Lower leg skin (tissue), 4 donors: ENCODE results near the gene DDRGK1. TPM values are rescaled to one million over a fixed set of nuclear protein-coding genes. Genes with fewer than 3 reads are reported as not detected.

Experiments
- DNase-seq, 2 donors: peaks; one replicate each; pipeline ENCODE4 v3.0.0-alpha.2; 2019; ENCODE audit warnings: low spot score in 2 of 2
- H3K4me3 ChIP-seq: fragments of 200-600 bp; sonication (generic); 2 replicates; pipeline ENCODE4 v1.5.1; 2017; ENCODE audit warnings: mild to moderate bottlenecking, low read depth; ENCODE audit not compliant: poor library complexity, severe bottlenecking
- POLR2A ChIP-seq, 2 donors: fragments of 450-650 bp; IDR thresholded peaks; one replicate each; pipeline ENCODE4 v1.6.1; 2016 to 2017; ENCODE audit warnings: antibody characterized with exemption in 2 of 2, mild to moderate bottlenecking in 1 of 2, moderate library complexity in 1 of 2
- WGBS, 2 donors: methylation state at CpG; one replicate each; pipeline ENCODE4 v1.1.5; 2018; 5-methylcytosine and 5-hydroxymethylcytosine counted together
- intact Hi-C: fragments of 100-400 bp; cut with DNase I; formaldehyde crosslinking; loops from one replicate; pipeline ENCODE4 v1.15.0; 2023; ENCODE audit warnings: low total_unique reads
- total RNA-seq, 4 donors: library from RNA; depleted of rRNA; stranded (reverse); fragments of >200 nt; gene quantifications; one replicate each; pipeline ENCODE4 v1.1.0, GENCODE V29; 2016
- TF ChIP-seq, protein P1 (sequence below), 3 donors: fragments of 450-650 bp; IDR thresholded peaks; one replicate each; pipeline ENCODE4 v1.5.1; 2016; ENCODE audit warnings: antibody characterized with exemption in 3 of 3, mild to moderate bottlenecking in 3 of 3, moderate library complexity in 2 of 3

Gene DDRGK1
- total RNA-seq, 4 donors from 2014 or later = 53.6 to 109 (median 89.0) TPM

DNA sequence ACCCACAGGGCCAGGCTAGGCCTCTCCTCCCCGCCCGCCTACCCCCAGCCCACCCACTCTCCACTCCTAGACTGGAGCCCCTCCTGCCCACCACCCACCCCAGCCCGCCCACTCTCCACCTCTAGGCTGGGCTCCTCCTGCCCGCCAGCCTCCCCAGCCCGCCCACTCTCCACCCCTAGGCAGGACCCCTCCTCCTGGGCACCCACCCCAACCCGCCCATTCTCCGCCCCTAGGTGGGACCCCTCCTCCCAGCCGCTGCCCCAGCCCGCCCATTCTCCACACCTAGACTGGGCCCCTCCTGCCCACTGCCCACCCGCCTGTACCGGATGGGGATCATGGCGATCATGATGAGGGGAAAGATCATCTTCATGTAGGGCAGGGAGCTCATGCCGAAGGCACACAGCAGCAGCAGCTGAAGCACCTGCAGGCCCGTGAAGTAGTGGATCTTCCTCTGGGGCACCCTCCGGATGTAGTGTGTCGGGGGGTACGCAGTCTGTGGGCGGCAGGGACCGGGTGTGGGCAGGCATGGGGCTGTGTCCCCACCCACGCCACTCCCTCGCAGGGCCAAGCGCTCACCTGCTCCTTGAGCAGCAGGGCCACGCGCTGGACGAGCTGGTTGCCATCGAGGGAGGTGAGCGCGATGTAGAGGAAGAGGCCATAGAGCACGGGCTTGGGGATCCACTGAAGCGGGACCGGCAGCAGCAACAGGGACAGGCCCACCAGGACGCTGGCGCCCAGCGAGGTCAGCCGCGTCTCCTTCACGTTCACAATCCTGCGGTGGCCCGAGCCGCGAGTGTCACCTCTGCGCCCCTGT, 23.7 kb upstream of the DDRGK1 start:
- no peak overlapping the region for H3K4me3 ChIP-seq
- 80 to 84% methylated on average over 38 to 40 of the region's 42 CpGs for WGBS, 2 donors
- TF ChIP-seq, protein P1, sequence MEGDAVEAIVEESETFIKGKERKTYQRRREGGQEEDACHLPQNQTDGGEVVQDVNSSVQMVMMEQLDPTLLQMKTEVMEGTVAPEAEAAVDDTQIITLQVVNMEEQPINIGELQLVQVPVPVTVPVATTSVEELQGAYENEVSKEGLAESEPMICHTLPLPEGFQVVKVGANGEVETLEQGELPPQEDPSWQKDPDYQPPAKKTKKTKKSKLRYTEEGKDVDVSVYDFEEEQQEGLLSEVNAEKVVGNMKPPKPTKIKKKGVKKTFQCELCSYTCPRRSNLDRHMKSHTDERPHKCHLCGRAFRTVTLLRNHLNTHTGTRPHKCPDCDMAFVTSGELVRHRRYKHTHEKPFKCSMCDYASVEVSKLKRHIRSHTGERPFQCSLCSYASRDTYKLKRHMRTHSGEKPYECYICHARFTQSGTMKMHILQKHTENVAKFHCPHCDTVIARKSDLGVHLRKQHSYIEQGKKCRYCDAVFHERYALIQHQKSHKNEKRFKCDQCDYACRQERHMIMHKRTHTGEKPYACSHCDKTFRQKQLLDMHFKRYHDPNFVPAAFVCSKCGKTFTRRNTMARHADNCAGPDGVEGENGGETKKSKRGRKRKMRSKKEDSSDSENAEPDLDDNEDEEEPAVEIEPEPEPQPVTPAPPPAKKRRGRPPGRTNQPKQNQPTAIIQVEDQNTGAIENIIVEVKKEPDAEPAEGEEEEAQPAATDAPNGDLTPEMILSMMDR (IDR thresholded peaks at IDR 0.05) = no peak
- no peak for TF ChIP-seq POLR2A (IDR thresholded peaks at IDR 0.05)
- DNase-seq = no peak
- intact Hi-C loops = loop anchor here (10.0 kb wide), 1 partner anchor 87 kb away; no protein-coding TSS in a partner anchor

DNA sequence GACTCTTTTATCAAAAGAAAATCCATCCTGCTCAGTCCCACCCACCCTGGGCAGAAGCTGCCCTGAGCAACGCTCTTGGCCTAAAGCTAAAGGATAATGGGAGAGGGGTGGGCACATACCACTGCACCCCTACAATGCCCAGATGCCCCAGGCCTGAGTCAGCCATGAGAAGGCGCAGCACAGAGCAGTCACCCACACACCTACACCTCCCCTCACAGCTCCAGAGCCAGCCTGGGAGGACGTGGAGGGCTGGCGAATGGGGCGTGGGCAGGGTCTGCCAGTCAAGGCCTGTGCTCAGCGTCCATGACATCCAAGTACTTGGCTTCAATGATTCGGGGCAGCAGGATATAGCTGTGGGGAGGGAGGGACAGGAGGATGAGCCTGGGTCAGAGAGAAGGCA, 23.0 kb upstream of the DDRGK1 start:
- intact Hi-C loops = loop anchor here (10.0 kb wide), 1 partner anchor 87 kb away; no protein-coding TSS in a partner anchor
- no peak for TF ChIP-seq POLR2A (IDR thresholded peaks at IDR 0.05)
- TF ChIP-seq, protein P1 (IDR thresholded peaks at IDR 0.05) = no peak
- H3K4me3 ChIP-seq = no peak overlapping the region
- WGBS, 2 donors = 67 to 76% methylated on average over 7 of the region's 7 CpGs
- DNase-seq = no peak

- intact Hi-C loops = loop anchor here (10.0 kb wide), 1 partner anchor 88 kb away; no protein-coding TSS in a partner anchor
- no peak overlapping the region for H3K4me3 ChIP-seq
- 96 to 98% methylated on average over 14 of the region's 14 CpGs for WGBS, 2 donors
- no peak for DNase-seq
- TF ChIP-seq, protein P1 (IDR thresholded peaks at IDR 0.05) = no peak
- no peak for TF ChIP-seq POLR2A (IDR thresholded peaks at IDR 0.05)
These were observed 22.4 kb upstream of the DDRGK1 start for GRCh38 chr20:3226864-3227263.

GRCh38 chr20:3226093-3226492, 21.6 kb upstream of the DDRGK1 start:
- WGBS, 2 donors = 91 to 92% methylated on average over 9 to 10 of the region's 10 CpGs

GRCh38 chr20:3224681-3225421, 20.4 kb upstream of the DDRGK1 start:
- DNase-seq = no peak
- H3K4me3 ChIP-seq = no peak overlapping the region
- 88 to 90% methylated on average over 8 of the region's 8 CpGs for WGBS, 2 donors
- intact Hi-C loops = loop anchor here (10.0 kb wide), 1 partner anchor 90 kb away; no protein-coding TSS in a partner anchor
- TF ChIP-seq POLR2A (IDR thresholded peaks at IDR 0.05) = no peak
- TF ChIP-seq, protein P1 (IDR thresholded peaks at IDR 0.05) = no peak

More at GRCh38 chr20:3226093-3226492, 21.6 kb upstream of the DDRGK1 start:
- DNase-seq = no peak
- no peak for TF ChIP-seq POLR2A (IDR thresholded peaks at IDR 0.05)
- TF ChIP-seq, protein P1 (IDR thresholded peaks at IDR 0.05) = no peak
- no peak overlapping the region for H3K4me3 ChIP-seq
- intact Hi-C loops = loop anchor here (10.0 kb wide), 1 partner anchor 89 kb away; no protein-coding TSS in a partner anchor
